HTERT RPE-1 (cell line): ENCODE measurements around the gene POLR1E.

Source experiments
- in situ Hi-C: fragments of 300-500 bp; cut with MboI; formaldehyde crosslinking; loops from 4 replicates; pipeline ENCODE4 v1.14.3; 2020; ENCODE audit warnings: low sequenced_read_pairs

POLR1E gene, protein sequence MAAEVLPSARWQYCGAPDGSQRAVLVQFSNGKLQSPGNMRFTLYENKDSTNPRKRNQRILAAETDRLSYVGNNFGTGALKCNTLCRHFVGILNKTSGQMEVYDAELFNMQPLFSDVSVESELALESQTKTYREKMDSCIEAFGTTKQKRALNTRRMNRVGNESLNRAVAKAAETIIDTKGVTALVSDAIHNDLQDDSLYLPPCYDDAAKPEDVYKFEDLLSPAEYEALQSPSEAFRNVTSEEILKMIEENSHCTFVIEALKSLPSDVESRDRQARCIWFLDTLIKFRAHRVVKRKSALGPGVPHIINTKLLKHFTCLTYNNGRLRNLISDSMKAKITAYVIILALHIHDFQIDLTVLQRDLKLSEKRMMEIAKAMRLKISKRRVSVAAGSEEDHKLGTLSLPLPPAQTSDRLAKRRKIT

DNA sequence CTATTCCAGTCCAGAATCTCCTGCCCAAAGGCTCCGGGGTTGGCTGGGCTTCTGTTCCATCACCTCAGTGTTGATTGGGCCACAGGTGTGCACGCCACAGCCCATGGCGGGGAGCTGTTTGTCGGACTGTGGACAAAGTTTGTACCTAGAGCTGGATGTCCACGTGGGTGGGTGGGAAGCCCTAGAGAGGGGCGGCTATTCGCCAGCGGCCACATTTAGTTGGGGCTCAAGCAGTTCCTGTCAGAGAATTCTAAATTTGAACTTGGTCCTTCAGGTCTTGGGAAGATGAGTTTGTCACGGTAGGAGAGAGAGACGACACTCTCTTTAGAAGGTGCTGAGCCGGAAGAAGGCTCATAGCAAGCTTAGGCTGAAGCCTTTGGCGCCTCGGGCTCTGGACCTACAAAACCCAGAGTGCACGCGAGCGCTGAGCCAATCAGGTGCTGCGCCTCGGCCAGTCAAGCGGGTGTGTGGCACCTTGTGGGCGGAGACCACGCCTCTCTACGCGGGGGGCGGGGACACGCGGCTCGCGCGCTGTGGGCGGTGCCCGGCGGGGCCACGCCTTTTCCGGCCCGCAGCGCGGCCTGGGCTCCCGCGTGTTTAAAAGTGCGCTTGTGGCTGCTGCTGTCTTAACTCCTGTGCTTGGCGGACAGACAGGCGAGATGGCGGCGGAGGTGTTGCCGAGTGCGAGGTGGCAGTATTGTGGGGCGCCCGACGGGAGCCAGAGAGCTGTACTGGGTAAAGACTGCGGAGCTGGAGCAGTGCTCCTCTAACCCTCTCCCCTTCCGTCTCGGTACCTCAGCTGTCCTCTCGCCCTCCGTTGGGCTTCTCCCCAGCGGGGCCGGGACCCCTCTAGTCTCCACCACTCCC lies at the start of gene POLR1E:
Gene POLR1E (plus strand): TSS at position 560 of the 867 bp plus-strand sequence. CDS start 100 bp downstream, at position 660.
- in situ Hi-C loops, result no loop called here

DNA sequence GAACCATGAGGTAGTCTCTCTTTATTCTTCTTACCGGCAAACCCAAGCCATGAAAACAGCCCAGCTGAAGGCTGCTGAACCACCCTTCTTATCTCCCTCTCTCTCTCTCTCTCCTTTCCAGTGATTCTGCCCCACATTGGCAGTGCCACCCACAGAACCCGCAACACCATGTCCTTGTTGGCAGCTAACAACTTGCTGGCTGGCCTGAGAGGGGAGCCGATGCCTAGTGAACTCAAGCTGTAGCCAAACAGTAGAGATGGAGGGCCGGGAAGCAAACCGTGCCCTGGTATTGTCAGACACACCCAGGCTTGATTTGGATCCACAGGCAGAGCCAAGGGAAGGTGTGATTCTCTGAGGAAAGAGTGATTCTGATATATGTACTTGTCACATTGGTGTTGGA lies 49.2 kb upstream of the POLR1E start:
- in situ Hi-C loops, result no loop called here

DNA sequence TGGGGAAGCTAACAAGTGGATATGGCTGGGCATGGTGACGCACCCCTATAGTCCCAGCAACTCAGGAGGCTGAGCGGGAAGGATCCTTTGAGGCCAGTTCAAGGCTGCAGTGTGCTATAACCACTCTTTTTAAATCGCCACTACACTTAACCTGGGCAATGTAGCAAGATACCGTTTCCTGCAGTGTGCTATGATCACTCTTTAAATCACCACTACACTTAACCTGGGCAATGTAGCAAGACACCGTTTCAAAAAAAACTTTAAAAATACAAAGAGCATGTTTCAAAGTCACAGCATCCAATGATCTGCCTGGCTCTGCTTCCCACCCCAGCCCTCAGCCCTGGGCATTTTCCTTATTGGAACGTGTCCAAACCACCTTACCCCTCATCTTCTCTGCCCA lies 48.7 kb upstream of the POLR1E start:
- in situ Hi-C loops, result no loop called here

DNA sequence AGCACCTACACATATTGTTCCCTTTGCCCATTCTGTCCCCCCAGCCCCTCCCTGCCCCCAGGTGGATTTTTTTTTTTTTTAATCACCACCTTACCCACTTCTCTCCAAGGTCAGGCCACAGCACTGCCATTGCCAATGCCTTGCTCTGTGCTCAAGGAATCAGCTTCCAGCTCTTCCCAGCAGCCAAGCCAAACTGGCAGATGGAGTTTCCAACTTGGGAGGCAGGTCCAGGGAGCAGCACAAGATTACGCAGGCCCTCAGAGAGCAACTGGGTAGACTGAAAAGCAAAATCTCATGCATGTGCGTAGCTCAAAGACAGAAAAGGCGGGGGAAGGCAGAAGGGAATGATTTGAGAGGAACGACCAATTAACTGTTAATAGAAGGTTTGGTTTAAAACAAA lies 48.1 kb upstream of the POLR1E start:
- in situ Hi-C loops, result no loop called here

DNA sequence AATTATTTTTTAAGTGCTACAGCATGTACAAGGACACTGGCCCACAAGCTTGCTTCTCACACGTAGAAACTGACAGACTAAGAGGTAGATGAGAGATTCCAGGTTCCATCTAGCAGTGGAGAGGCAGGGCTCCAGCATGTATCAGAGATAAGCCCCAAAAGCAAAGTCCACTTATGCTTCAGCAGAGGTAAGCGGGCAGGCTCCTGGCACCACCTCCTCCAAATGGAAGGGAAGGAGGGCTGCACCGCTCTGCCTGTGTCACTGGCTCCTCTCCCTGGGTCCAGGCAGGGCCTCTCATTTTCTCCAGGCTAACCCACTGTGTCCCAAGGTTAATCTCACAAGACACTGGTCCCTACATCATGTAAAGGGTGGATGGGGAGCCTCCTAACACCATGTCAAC lies 47.4 kb upstream of the POLR1E start:
- in situ Hi-C loops, result no loop called here

DNA sequence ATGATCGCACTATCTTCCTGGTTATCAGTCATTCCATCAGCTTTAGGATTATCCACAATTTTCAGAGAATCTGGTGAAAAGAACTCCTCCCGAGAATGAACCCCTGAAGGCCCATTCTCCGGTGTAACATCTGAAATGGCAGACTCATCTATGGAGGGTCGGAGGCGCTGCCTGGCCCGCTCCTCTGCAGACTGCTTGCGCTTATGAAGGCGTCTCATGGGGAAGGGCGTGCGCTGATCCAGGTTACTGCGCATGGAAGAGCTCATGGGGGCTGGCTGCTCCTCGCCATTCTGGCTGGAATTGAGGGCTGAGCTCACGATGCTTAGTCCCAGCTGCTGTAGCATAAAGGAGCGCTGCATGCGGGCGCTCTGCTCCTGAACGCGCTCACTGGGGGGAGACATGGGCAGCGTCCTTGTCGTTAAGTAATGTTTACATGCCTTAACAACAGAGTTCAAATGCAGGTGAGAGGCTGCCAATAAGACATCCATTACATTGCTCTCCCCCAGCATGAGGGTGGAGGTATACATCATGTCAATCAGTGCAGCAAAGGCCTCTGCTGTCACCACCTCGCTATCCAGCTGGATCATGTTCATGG lies 43.9 kb upstream of the POLR1E start:
- in situ Hi-C loops, result no loop called here

DNA sequence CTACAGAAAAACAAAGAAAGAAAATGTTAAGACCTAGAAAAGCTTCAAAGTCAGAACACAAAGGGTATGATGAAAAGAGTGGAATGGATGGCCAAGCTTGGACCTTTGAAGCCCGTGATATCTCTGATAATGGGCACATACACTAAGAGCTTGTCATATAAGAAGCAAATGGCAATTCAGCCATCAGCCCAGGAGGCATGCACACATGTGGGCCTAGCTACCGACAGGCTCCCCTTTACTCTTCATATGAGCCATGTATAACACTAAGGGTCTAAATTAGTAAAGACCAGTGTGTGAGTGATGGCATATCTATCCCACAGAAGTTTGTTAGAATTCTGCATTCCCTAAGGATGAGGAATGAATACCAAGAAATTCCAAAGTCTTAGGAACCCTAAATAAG lies 43.2 kb upstream of the POLR1E start:
- in situ Hi-C loops, result no loop called here

DNA sequence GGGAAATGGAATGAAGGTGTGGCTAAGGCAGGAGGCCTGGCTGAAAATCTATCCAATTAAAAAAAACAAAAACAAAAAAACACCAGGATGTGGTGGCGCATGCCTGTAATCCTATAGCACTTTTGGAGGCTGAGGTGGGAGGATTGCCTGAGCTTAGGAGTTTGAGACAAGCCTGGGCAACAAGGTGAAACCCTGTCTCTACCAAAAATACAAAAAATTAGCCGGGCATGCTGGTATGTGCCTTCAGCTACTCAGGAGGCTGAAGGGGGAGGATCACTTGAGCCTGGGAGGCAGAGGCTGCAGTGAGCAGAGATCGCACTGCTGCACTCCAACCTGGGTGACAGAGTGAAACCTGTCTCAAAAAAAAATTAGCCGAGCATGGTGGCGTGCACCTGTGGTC lies 42.2 kb upstream of the POLR1E start:
- in situ Hi-C loops, result no loop called here

DNA sequence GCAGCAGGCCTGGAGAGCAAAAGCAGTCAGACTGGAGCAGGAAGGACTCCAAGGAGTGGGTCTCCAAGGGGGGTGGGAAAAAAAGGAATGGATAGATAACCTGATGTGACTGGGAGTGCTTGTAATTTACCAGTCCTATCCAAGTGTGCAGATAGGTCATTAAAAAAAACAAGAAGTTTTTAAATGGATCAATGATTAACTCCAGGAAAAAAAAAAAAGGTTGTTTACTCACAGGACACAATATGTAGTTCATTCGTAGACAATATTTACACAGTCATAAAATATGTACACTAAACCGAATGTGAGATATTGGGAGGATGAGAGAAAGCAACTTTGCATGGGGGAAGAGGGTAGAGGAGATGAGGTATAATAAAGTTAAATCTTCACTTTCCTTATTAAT lies 40.9 kb upstream of the POLR1E start:
- in situ Hi-C loops, result no loop called here

DNA sequence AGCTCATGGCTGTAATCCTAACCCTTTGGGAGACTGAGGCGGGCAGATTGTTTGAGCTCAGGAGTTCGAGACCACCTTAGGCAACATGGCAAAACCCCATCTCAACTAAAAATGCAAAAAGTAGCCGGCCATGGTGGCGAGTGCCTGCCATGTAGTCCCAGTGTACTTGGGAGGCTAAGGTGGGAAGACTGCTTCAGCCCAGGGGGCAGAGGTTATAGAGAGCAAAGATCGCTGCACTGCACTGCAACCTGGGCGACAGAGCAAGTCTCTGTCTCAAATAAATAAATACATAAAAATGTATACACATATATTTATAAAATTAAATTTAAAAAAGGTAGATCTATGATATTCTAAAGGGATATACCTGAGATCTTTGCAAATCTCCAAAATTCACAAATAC lies 39.9 kb upstream of the POLR1E start:
- in situ Hi-C loops, result no loop called here

DNA sequence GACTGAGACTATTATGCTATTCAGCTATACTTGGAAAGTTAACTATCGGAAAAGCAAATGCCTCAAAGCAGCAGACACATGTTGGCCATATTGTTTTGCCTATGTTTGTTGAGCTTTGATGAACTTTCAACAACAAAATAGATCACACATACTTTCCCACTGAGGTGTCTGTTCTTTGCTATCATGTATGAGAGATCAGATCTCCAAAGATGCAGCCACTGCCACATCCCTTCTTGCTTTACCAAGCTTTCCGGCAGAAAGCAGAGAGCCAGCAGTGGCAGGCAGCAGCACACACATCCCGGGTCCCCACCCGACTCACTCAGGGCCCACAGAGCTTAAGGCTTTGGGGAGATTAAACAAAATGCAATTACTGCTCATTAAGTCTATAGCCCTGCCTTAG lies 39.3 kb upstream of the POLR1E start:
- in situ Hi-C loops, result no loop called here

DNA sequence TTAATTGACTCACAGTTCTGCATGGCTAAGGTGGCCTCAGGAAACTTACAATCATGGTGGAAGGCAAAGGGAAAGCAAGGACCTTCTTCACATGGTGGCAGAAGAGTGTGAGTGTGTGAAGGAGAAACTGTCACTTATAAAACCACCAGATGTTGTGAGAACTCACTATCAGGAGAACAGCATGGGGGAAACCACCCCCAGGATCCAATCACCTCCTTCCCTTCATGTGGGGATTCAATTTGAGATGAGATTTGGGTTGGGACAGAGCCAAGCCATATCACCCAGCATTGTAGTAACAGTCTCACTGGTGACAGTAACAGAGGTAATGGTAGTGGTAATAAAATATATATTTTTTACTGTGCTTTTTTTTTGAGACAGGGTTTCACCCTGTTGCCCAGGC lies 38.6 kb upstream of the POLR1E start:
- in situ Hi-C loops, result no loop called here

DNA sequence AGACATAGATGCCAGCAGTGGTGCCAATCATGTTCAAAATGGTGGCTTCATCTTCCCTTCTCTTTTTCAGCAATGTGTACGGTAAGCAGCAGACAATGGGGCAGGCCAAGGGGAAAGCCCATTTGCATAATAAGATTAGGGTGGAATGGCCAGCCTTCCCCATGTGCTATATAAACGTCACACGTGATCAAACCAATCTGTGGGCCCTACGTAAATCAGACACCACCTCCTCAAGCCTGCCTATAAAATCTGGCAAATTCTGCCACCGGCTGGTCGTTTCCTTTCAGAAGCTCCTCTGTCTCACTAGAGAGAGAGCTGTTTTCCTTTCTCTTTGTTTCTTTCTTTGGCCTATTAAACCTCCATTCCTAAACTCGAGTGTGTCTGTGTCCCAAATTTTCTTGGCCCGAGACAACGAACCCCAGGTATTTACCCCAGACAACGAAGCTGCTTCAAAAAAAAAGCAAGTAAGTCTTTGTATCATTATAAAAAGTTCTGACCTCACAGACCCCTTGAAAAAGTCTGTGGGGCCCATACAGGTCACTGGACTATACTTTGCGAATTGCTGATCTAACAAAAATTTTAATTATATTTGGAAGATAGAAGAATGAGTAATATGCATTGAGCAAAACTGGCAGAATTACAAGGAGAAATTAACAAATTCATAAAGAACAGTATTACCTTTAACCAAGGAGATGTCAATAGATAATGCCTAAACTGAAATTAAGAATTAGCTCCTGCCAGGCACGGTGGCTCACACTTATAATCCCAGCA lies 35.7 kb upstream of the POLR1E start:
- in situ Hi-C loops, result no loop called here

DNA sequence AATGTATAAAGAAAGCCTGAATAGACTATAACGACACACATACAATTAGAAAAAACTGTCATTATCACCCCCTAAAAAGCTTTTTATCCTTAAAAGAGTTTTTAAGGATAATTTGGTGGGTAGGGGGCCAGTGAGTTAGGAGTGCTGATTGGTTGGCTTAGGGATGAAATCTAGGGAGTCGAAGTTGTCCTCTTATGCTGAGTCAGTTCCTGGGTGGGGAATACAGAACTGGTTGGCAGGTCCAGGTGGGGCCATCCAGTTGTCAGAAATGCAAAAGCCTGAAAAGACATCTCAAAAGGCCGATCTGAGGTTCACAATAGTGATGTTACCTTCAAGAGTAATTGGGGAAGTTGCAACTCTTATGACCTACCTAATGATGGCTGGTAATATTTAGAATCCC lies 34.1 kb upstream of the POLR1E start:
- in situ Hi-C loops, result no loop called here

DNA sequence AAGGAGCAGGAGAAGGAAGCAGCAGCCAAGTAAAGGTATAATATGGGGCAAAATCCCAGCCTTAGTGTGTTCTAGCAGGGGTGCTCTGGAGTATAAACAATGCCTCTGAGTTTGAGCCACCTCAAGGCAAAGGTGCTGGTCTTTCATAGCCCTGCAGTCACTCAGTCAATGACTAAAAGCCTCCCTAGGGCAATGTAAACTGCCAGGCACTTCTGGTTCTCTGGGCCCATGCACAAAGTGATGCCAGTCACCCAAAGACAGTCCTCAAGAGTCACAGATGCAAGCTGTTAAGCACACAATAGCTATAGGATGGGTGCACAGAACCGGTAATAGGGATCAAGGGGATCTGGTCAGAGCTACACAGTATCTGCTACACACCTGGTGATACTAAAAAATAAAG lies 33.1 kb upstream of the POLR1E start:
- in situ Hi-C loops, result no loop called here

DNA sequence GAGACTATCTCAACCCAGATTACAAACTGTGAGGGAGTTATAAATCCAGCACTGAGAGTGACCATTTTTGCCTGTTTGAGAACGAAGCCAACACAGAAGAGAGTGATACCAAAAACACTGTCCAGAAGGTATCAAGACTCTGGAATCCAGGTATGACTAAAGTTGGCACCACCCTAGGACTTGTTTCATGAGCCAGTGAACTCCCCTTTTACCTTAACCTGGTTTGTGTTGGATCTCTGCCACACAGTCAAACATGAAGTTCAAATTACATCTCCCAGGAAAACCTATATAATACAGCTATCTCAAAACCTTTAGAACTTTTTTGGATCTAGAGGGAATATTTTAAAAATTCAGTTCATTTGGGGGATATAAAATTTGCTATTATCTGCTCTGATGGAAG lies 31.9 kb upstream of the POLR1E start:
- in situ Hi-C loops, result no loop called here

DNA sequence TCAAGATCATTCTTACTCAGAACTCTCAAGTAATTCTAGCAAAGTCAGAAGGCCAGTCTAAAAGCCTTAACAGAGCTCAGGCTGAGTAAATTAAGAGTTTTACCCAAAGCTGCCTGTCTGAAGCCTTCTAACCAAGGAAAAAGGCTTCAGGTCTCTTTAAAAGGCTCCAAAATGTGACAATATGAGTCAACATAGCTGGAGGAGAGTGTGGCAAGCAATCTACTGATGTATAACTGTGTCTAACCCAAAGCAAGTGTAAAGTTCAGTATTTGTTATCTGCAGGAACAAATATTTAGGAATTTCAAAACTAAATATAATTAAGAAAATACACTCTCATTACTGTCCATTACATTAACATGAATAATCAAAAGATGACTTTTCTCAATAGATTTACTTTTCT lies 31.5 kb upstream of the POLR1E start:
- in situ Hi-C loops, result no loop called here

DNA sequence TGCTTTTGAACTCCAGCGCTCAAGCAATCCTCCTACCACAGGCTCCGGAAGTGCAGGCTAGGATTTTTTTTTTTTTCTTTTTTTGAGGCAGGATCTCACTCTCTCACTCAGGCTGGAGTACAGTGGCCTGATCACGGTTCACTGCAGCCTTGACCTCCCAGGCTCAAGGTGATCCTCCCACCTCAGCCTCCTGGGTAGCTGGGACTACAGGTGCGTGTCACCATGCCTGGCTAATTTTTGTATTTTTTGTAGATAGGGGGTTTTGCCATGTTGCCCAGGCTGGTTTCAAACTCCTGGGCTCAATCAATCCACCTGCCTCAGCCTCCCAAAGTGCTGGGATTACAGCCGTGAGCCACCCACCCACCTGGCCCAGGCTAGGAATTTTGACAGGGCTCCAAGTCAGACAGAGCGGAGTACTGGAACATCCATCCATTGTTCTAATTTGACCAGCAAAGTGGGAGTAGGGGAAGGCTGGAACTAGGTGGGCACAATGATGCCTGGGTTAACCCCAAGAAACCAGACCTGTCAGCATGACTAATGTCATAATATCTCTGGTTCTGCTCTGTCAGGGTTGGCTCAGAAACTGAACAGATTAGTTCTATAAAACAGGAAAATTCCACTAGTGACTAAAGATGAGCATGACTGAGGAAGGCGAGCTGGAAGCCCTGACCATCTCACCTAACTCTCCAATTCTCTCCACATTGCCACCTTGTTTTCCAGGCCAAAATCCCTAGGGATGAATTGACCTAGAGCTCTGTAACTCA lies 29.7 kb upstream of the POLR1E start:
- in situ Hi-C loops, result no loop called here

DNA sequence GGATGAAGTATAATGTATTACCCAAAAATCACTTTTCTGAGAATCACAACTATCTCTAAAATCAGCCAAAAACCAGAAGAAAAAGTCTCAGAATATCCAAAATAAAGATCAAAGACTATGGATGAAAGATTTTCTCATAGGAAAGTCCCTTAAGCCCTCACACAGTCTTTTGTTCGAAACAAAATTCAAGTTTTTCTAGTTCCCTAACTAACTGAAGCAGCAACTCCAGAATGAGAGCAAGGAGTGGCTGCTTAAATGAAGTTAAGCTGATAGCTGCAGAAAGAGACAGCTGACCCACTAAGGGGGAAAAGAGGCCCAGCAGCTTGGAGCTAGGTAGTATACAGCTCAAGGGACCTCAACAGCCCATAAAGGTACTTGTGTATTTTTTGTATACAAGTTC lies 28.9 kb upstream of the POLR1E start:
- in situ Hi-C loops, result no loop called here

DNA sequence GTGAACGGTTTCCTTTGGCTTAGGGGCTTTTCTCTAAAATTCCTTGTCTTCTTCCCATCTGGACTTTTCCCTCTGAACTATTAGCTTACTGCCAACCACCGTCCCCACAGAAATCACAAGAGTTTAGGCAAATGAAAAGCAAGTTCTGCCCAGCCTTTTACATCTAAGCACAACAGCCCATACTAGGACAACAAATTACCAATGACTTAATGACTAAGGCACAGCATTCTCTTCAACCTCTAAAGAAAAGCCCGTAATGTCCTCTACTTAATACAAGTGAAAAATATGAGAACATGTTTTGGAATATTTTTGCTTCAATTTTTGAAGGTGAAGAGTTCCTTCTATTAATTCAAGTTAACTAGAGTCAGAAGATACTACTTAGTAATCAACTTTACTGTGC lies 21.7 kb upstream of the POLR1E start:
- in situ Hi-C loops, result no loop called here
